Ovary (tissue), 9 donors: ENCODE measurements around the gene HAND2. TPM values are rescaled to one million over a fixed set of nuclear protein-coding genes. Genes with fewer than 3 reads are reported as not detected.

ENCODE experiments used
- DNase-seq, 5 donors: peaks; one replicate each; pipeline ENCODE4 v3.0.0-alpha.2; 2019 to 2020
- H3K27ac ChIP-seq, 2 donors: fragments of 200-600 bp; one replicate each; pipeline versions ENCODE4 v1.5.1 to v1.8.0; 2019 to 2022
- H3K27me3 ChIP-seq: fragments of 200-600 bp; one replicate; pipeline ENCODE4 v1.8.0; 2022
- H3K36me3 ChIP-seq: fragments of 200-600 bp; sonication (generic); one replicate; pipeline ENCODE4 v1.5.1; 2019
- H3K4me1 ChIP-seq: one replicate; pipeline ENCODE4 v1.8.1; 2013; ENCODE audit warnings: mild to moderate bottlenecking, moderate library complexity; ENCODE audit not compliant: insufficient read depth
- H3K4me3 ChIP-seq: fragments of 200-600 bp; sonication (generic); one replicate; pipeline ENCODE4 v1.5.1; 2017
- H3K9me3 ChIP-seq, 2 donors: fragments of 200-600 bp in 1 of 2; sonication (generic) in 1 of 2; one replicate each; pipeline versions ENCODE4 v1.5.1 to v1.8.1; 2013 to 2019; ENCODE audit warnings: mild to moderate bottlenecking in 1 of 2, moderate library complexity in 1 of 2
- EP300 ChIP-seq: sonication (generic); formaldehyde crosslinking; IDR thresholded peaks from one replicate; pipeline ENCODE4 v1.6.1; 2017; ENCODE audit warnings: antibody characterized with exemption
- POLR2A ChIP-seq: fragments of 450-650 bp; IDR thresholded peaks from one replicate; pipeline ENCODE4 v1.6.1; 2017; ENCODE audit warnings: antibody characterized with exemption, mild to moderate bottlenecking, moderate library complexity
- WGBS, 3 donors: extraction: QIAGEN DNeasy Blood & Tissue Kit in 1 of 3; methylation state at CpG; one replicate each; pipeline versions ENCODE4 v1.1.5 to v1.1.7; 2013 to 2017; 5-methylcytosine and 5-hydroxymethylcytosine counted together
- intact Hi-C, 4 donors: fragments of 100-400 bp; cut with DNase I; formaldehyde crosslinking; loops; one replicate each; pipeline versions ENCODE4 v1.11.0 to v1.15.1; 2022 to 2023
- polyA plus RNA-seq, 2 donors: library from polyadenylated mRNA; stranded (reverse); fragments of 200-250 nt in 1 of 2; fragments of 350-450 nt in 1 of 2; fragmentation: Illumina TruSeq in 1 of 2; extraction: RNeasy Lipid Tissue Mini Kit (QIAGEN cat#74804) in 1 of 2; gene quantifications; one replicate each; pipeline ENCODE4 v1.2.3, GENCODE V29; 2013 to 2014
- total RNA-seq, 7 donors: library from RNA; depleted of rRNA in 2 of 7; stranded (reverse); fragments of >200 nt in 2 of 7; fragmentation: NEBNext Ultra II Directional in 3 of 7; extraction: Animal tissue kit (Norgen Biotek cat#: 25700) in 3 of 7; gene quantifications; one replicate each; pipeline versions ENCODE4 v1.1.0 to v1.2.4, GENCODE V29; 2016 to 2023
- TF ChIP-seq, protein P1 (sequence below), 3 donors: fragments of 450-650 bp in 2 of 3; fragments of 200-600 bp in 1 of 3; IDR thresholded peaks; one replicate each; pipeline versions ENCODE4 v1.5.1 to v1.8.0; 2016 to 2022; ENCODE audit warnings: antibody characterized with exemption in 3 of 3, mild to moderate bottlenecking in 1 of 3
- donor health status: DM: no; HTN: no; CAD: no; lungs with moderate emphysema.
- donor health status: DM: no; HTN: no; CAD: no.
- donor health status: Bipolar disorder and iron deficiency.
- donor health status: DM: yes; HTN: yes; CAD: no.
- donor health status: DM: no; HTN: no; CAD: no.
- donor health status: DM: yes; HTN: yes; CAD: no.

HAND2 gene
- total and polyA plus RNA-seq, 9 donors, result 12.9 to 99.9 (median 39.6) TPM

DNA sequence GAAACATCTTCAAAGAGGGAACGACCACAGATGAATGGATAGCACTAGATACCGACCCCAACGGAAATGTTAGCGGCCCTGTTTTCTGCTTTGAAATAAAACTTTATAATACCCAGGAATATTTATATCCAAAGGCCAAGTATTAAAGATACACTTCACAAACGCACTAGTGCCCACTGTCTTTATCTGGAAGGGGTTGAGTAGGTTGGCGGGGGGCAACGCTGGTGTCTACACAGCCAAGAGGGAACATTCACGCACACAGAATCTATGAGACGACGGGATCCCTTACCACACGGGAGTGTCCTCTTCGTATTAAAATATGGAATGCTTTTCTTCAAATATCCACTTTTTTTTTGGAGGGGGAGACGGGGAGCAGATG, 3.3 kb downstream of the HAND2 start:
- Histone ChIP-seq H3K4me3 (peak overlapping the region; percentile 70), H3K27ac (peak overlapping the region in 1 of 2 donors; percentile 94), H3K9me3 (no peaks in the 10 kb centered on the region), H3K27me3 (no peaks in the 10 kb centered on the region), H3K36me3 (no peaks in the 10 kb centered on the region), H3K4me1 (peaks cover 3% of the 10 kb centered on the region)
- whole genome bisulfite sequencing, 3 donors, result 60 to 68% (median 63%) methylated on average over 13 of the region's 13 CpGs
- intact Hi-C loops, result no loop called here
- no peak for DNase-seq
- TF ChIP-seq EP300, result no peak
- TF ChIP-seq, protein P1, sequence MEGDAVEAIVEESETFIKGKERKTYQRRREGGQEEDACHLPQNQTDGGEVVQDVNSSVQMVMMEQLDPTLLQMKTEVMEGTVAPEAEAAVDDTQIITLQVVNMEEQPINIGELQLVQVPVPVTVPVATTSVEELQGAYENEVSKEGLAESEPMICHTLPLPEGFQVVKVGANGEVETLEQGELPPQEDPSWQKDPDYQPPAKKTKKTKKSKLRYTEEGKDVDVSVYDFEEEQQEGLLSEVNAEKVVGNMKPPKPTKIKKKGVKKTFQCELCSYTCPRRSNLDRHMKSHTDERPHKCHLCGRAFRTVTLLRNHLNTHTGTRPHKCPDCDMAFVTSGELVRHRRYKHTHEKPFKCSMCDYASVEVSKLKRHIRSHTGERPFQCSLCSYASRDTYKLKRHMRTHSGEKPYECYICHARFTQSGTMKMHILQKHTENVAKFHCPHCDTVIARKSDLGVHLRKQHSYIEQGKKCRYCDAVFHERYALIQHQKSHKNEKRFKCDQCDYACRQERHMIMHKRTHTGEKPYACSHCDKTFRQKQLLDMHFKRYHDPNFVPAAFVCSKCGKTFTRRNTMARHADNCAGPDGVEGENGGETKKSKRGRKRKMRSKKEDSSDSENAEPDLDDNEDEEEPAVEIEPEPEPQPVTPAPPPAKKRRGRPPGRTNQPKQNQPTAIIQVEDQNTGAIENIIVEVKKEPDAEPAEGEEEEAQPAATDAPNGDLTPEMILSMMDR (IDR thresholded peaks at IDR 0.05), result no peak

DNA sequence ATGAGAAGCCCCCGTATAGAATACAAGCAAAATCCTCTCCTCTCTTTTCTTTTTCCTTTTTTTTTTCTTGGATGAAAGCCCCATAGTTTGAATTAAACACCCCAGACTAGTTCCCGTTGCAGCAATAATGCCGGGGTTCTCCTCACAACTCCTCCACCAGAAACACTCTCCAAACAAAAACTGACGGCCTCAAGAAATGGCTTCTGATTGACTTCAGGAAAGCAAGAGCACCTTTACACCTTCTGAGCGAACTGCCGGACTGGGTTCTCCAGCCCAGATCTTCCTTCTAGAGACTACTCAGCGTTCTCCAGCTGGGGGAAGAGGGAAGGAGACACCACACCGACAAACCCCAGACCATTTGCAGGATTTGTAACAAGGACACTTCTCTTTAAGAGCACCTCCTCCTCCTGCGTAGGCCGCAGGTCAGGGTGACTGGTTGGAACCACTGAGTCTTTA, 4.0 kb downstream of the HAND2 start:
- intact Hi-C loops, result no loop called here
- no peak for DNase-seq
- no peaks in the 10 kb centered on the region for H3K27me3 ChIP-seq
- peaks cover 6% of the 10 kb centered on the region for H3K4me1 ChIP-seq
- H3K27ac ChIP-seq, result peak overlapping the region; percentile 11 to 94
- no peak for TF ChIP-seq POLR2A
- TF ChIP-seq, protein P1 (IDR thresholded peaks at IDR 0.05), result no peak
- TF ChIP-seq EP300, result no peak
- no peaks in the 10 kb centered on the region for H3K36me3 ChIP-seq
- H3K9me3 ChIP-seq, result no peaks in the 10 kb centered on the region
- peak overlapping the region; percentile 70 for H3K4me3 ChIP-seq
- 51 to 70% (median 67%) methylated on average over 10 of the region's 10 CpGs for WGBS, 3 donors

DNA sequence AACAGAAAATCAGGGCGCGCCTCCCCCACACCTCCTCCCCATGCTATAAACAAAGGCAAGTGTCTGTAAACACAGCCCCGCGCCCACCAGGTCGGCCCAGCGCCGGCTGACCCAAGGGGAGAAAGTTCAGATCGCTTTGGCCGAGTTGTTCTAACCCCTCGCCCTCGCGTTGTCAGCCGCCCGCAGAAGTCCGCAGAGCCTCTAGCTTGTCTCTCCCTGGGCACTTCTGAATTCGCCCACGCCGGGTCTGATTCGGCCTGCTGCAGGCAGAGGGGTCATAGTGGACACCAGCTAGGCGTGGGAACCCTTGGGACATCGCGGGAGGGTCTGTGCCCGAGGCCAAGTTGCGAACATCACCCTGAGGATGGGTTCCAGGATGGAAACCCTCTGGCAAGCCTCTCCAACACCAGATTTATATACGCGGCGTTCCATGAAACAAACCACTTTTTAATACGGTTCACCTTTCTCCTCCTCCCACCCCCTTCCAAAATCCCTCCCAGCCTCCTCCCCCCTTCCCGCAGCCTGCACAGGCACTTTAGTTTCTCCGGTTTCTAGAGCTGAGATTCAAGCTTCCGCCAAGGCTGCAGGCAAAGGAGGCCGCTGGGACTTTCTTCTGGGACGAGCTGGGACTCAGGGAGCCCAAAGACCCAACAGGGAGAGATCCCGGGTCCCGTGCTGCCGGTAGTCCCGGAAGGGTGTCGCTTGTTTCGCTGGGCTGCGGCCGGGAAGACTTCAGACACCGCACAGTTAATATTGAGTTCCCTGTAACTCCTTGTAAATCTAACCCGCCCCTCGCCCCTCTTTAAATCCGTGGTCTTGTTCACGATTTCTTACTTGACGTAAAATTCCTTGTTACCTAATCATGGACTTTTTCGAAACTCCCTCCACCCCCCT, 4.7 kb downstream of the HAND2 start:
- intact Hi-C loops, result no loop called here
- peak; percentile 36 to 80 (median 54) for DNase-seq
- H3K27ac ChIP-seq, result peak overlapping the region; percentile 44 to 94

DNA sequence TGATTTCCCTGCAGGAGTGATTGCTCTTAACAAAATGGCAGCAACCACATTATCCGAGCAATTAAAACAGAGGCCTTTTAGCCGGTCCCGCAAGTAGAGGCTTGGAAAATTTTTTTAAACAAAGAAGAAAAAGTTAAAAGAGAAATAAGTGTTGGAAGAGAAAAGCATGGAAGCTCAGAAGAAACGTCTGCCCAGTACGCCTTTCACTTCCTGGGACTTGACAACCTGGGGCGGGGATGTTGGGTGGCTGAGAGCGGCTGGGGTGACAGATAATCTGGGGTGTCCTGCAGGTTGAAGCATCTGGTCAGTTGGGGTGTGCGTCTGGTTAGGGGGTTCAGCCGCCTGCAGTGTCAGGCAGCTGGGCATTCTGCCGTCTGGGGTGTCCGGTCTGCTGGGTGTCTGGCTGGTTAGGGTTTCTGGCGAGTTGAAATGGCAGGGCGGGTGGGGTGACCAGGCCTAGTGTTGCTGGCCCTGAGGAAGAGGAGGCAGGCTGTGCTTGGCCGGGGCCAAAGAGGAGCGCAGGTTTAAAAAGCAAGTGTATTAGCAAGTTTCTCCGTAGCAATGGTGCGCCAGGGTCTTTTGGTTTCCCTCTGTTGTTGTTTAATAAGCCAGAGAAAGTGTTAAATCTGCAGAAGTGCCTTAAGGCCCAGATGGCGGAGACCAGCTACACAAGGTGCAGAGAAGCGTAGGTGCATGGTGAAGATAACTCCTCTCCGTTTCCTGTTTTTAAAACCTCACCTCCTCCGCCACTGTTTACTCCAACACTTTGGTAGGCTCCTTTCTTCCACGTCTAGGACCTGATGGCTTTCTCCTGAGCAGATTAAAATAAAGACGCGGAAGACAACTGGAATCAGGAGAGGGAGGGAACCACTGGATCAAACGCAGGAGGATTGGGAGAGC, 5.6 kb downstream of the HAND2 start:
- peak overlapping the region; percentile 44 to 94 for H3K27ac ChIP-seq
- no peaks in the 10 kb centered on the region for H3K27me3 ChIP-seq
- H3K36me3 ChIP-seq, result no peaks in the 10 kb centered on the region
- peak overlapping the region; percentile 70 for H3K4me3 ChIP-seq
- H3K9me3 ChIP-seq, result no peaks in the 10 kb centered on the region
- 73 to 79% (median 76%) methylated on average over 25 of the region's 25 CpGs for whole genome bisulfite sequencing, 3 donors
- DNase-seq, result no peak
- intact Hi-C loops, result no loop called here
- peaks cover 6% of the 10 kb centered on the region for H3K4me1 ChIP-seq
- no peak for TF ChIP-seq EP300
- TF ChIP-seq, protein P1 (IDR thresholded peaks at IDR 0.05), result no peak
- TF ChIP-seq POLR2A, result no peak

More for the DNA sequence above, 4.7 kb downstream of the HAND2 start:
- Histone ChIP-seq H3K36me3 (no peaks in the 10 kb centered on the region), H3K4me3 (peak overlapping the region; percentile 70), H3K27me3 (no peaks in the 10 kb centered on the region), H3K4me1 (peaks cover 6% of the 10 kb centered on the region), H3K9me3 (no peaks in the 10 kb centered on the region)
- 40 to 47% (median 45%) methylated on average over 48 of the region's 48 CpGs for WGBS, 3 donors
- TF ChIP-seq EP300 (no peak), POLR2A (no peak)
- TF ChIP-seq, protein P1 (IDR thresholded peaks at IDR 0.05), result no peak
